WTC11 (cell line): ENCODE results near the gene COL20A1. TPM values are rescaled to one million over a fixed set of nuclear protein-coding genes. Genes with fewer than 3 reads are reported as not detected.

ENCODE experiments used
- ATAC-seq: fragments of 200-7000 bp; cut with Tn5 transposase; 2 replicates; pipeline ENCODE4 v1.10.0; 2021; ENCODE audit warnings: mild to moderate bottlenecking, moderate library complexity
- CTCF ChIA-PET: fragments of 300-600 bp; sonication (Branson Sonifier 250); formaldehyde crosslinking; loops from one replicate; lab custom pipeline; 2021; ENCODE audit warnings: antibody characterized with exemption; lab: Charles Lee
- POLR2A ChIA-PET: fragments of 350-600 bp; sonication (Branson Sonifier 250); formaldehyde crosslinking; loops from one replicate; lab custom pipeline; 2021; ENCODE audit warnings: antibody characterized with exemption; lab: Charles Lee
- DNase-seq: peaks from one replicate; pipeline ENCODE4 v3.0.0; 2021; ENCODE audit warnings: low spot score
- H3K27ac Mint-ChIP-seq: 2 replicates; pipeline ENCODE4 v1.8.0; 2021; ENCODE audit warnings: mixed read lengths
- H3K27me3 Mint-ChIP-seq: 2 replicates; pipeline ENCODE4 v1.8.0; 2021; ENCODE audit warnings: low read depth, mild to moderate bottlenecking, moderate library complexity, mixed read lengths
- H3K36me3 Mint-ChIP-seq: 2 replicates; pipeline ENCODE4 v1.8.0; 2021; ENCODE audit warnings: mixed read lengths
- H3K4me1 Mint-ChIP-seq: 2 replicates; pipeline ENCODE4 v1.8.0; 2022; ENCODE audit warnings: mixed read lengths
- H3K4me3 Mint-ChIP-seq: 2 replicates; pipeline ENCODE4 v1.8.0; 2021; ENCODE audit warnings: mild to moderate bottlenecking, moderate library complexity, mixed read lengths
- H3K9me3 Mint-ChIP-seq: 2 replicates; pipeline ENCODE4 v1.8.0; 2021; ENCODE audit warnings: mixed read lengths
- CBFB ChIP-seq: sonication (generic); formaldehyde crosslinking; IDR thresholded peaks from 2 replicates; pipeline ENCODE4 v1.8.1; 2022; ENCODE audit warnings: mild to moderate bottlenecking, low read depth, missing genetic modification reagents
- CREB1 ChIP-seq: sonication (generic); formaldehyde crosslinking; IDR thresholded peaks from 2 replicates; pipeline ENCODE4 v1.8.0; 2023; ENCODE audit warnings: mild to moderate bottlenecking, missing genetic modification reagents
- ESRRA ChIP-seq: sonication (generic); formaldehyde crosslinking; IDR thresholded peaks from 2 replicates; pipeline ENCODE4 v1.8.1; 2022; ENCODE audit warnings: mild to moderate bottlenecking, missing genetic modification reagents, borderline replicate concordance
- JAZF1 ChIP-seq: fragments of 250-450 bp; sonication (Bioruptor Pico); IDR thresholded peaks from 2 replicates; pipeline ENCODE4 v1.9.0; 2021; ENCODE audit warnings: moderate library complexity, mild to moderate bottlenecking, inconsistent platforms
- NR2C2 ChIP-seq: sonication (generic); formaldehyde crosslinking; IDR thresholded peaks from 2 replicates; pipeline ENCODE4 v1.8.0; 2022; ENCODE audit warnings: mild to moderate bottlenecking, missing genetic modification reagents
- NR3C1 ChIP-seq: sonication (generic); formaldehyde crosslinking; conservative IDR thresholded peaks from 2 replicates; pipeline ENCODE4 v1.8.1; 2023; ENCODE audit warnings: low read depth, mild to moderate bottlenecking, missing genetic modification reagents
- RELA ChIP-seq: sonication (generic); formaldehyde crosslinking; IDR thresholded peaks from 2 replicates; pipeline ENCODE4 v1.8.1; 2022; ENCODE audit warnings: missing genetic modification reagents, mild to moderate bottlenecking, borderline replicate concordance
- SOX15 ChIP-seq: fragments of 250-450 bp; sonication (Bioruptor Pico); IDR thresholded peaks from 2 replicates; pipeline ENCODE4 v1.9.0; 2021; ENCODE audit warnings: mild to moderate bottlenecking
- SP1 ChIP-seq: sonication (generic); formaldehyde crosslinking; conservative IDR thresholded peaks from 2 replicates; pipeline ENCODE4 v1.8.1; 2022; ENCODE audit warnings: missing genetic modification reagents
- ZNF219 ChIP-seq: sonication (generic); formaldehyde crosslinking; IDR thresholded peaks from 2 replicates; pipeline ENCODE4 v1.8.0; 2023; ENCODE audit warnings: missing genetic modification reagents, mild to moderate bottlenecking, borderline replicate concordance
- ZNF317 ChIP-seq: sonication (generic); formaldehyde crosslinking; IDR thresholded peaks from 2 replicates; pipeline ENCODE4 v1.8.1; 2023; ENCODE audit warnings: low read depth, mild to moderate bottlenecking, moderate library complexity, missing genetic modification reagents, borderline replicate concordance
- total RNA-seq: library from RNA; stranded (reverse); gene quantifications from 3 replicates; pipeline ENCODE4 v1.2.3, GENCODE V29; 2021
- TF ChIP-seq, protein P1 (sequence below): sonication (generic); formaldehyde crosslinking; IDR thresholded peaks from 2 replicates; pipeline ENCODE4 v1.8.1; 2023; ENCODE audit warnings: mild to moderate bottlenecking, missing genetic modification reagents
- TF ChIP-seq, protein P2 (sequence below): fragments of 250-450 bp; sonication (Bioruptor Pico); conservative IDR thresholded peaks from 2 replicates; pipeline ENCODE4 v1.9.0; 2021; ENCODE audit warnings: mild to moderate bottlenecking
- TF ChIP-seq, protein P3 (sequence below): sonication (generic); formaldehyde crosslinking; IDR thresholded peaks from 2 replicates; pipeline ENCODE4 v1.8.0; 2022; ENCODE audit warnings: mild to moderate bottlenecking, missing genetic modification reagents

Gene COL20A1
- total RNA-seq, 1 experiment from 2014 or later: 1.3 TPM

DNA sequence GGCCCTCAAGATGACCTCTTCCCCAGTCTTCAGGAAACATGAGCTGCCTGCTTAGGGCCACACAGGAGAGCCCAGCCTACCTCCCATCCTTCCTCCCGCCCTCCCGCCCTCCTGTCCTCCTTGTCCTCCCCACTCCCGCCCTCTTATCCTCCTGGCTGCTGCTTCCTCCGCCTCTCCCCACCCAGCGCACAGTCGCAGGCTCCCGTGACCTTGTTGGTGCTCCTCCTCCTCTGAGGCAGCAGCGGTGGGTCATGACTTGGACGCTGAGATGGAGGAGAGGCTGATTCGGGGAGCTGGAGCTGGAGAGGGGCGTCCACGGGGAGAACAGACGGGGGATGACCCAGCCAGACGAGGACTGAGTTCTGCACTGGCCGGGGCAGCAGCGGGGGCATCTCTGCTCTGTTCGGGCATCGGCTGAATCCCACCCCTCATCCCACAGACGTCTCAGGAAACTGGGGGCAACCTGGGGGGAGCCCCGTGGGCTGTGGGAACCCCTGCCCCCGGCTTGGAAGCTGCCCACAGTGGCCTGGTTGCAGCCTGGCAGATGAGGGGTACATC is 35.8 kb downstream of the COL20A1 start:
- CTCF ChIA-PET: interaction anchor here (1.2 to 2.0 kb wide), 3 partner anchors 49 to 106 kb away, joined by 4 to 8 read pairs (median 6); no protein-coding TSS in a partner anchor
- H3K27ac Mint-ChIP-seq: no peak overlapping the region
- no peaks in the 10 kb centered on the region for H3K4me1 Mint-ChIP-seq
- peaks cover 9% of the 10 kb centered on the region for H3K9me3 Mint-ChIP-seq
- POLR2A ChIA-PET: no interaction called here
- H3K4me3 Mint-ChIP-seq: no peak overlapping the region
- TF ChIP-seq CBFB (CRISPR knock-in tag) (no peak), ZNF317 (CRISPR knock-in tag) (no peak), ZNF219 (CRISPR knock-in tag) (no peak), NR3C1 (CRISPR knock-in tag) (no peak), ESRRA (CRISPR knock-in tag) (no peak)
- H3K36me3 Mint-ChIP-seq: peaks cover 6% of the 10 kb centered on the region
- ATAC-seq: no peak
- H3K27me3 Mint-ChIP-seq: peaks cover 2% of the 10 kb centered on the region
- DNase-seq: no peak

DNA sequence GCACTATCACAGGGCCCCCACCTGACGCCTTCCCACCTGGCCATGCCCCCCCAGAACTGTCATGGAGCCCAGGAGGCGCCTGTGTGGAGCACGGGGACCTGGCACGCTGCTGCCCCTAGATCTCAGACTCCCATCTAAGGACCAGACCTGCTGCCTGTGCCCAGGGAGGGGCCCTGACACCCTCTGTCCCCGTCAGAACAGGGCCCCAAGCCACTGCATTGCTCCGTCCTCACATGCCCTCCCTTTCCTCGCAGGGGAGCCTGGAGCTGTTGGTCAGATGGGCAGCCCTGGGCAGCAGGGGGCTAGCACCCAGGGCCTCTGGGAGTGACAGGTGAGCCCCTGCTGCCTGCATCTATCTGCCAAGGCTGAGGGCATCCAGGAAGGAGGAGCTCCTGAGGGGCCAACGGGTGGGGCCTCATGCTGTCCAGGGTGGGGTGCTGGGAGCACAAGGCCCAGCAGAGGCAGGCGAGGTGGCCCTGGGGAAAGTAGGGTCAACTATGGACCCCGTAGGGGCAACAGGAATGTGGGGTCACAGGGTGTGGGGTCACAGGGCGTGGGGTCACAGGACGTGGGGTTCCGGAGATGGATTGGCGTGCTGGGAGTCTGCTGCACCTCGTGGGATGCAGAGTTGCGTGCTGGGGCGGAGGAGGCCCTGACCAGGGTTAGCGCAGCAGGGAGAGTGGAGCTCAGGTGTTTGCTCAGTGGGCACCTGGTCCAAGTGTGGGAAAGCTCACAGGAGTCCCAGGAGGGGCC is 36.5 kb downstream of the COL20A1 start:
- Mint-ChIP-seq H3K27me3 (peaks cover 2% of the 10 kb centered on the region), H3K36me3 (peaks cover 6% of the 10 kb centered on the region), H3K9me3 (peaks cover 12% of the 10 kb centered on the region), H3K27ac (no peak overlapping the region), H3K4me1 (no peaks in the 10 kb centered on the region), H3K4me3 (no peak overlapping the region)
- TF ChIP-seq ZNF219 (CRISPR knock-in tag) (no peak), SP1 (CRISPR knock-in tag) (no peak), JAZF1 (CRISPR knock-in tag) (no peak), RELA (no peak), CREB1 (CRISPR knock-in tag) (no peak), NR3C1 (CRISPR knock-in tag) (no peak), NR2C2 (CRISPR knock-in tag) (no peak), SOX15 (CRISPR knock-in tag) (no peak)
- TF ChIP-seq, protein P1, sequence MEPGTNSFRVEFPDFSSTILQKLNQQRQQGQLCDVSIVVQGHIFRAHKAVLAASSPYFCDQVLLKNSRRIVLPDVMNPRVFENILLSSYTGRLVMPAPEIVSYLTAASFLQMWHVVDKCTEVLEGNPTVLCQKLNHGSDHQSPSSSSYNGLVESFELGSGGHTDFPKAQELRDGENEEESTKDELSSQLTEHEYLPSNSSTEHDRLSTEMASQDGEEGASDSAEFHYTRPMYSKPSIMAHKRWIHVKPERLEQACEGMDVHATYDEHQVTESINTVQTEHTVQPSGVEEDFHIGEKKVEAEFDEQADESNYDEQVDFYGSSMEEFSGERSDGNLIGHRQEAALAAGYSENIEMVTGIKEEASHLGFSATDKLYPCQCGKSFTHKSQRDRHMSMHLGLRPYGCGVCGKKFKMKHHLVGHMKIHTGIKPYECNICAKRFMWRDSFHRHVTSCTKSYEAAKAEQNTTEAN (CRISPR knock-in tag): no peak
- TF ChIP-seq, protein P2, sequence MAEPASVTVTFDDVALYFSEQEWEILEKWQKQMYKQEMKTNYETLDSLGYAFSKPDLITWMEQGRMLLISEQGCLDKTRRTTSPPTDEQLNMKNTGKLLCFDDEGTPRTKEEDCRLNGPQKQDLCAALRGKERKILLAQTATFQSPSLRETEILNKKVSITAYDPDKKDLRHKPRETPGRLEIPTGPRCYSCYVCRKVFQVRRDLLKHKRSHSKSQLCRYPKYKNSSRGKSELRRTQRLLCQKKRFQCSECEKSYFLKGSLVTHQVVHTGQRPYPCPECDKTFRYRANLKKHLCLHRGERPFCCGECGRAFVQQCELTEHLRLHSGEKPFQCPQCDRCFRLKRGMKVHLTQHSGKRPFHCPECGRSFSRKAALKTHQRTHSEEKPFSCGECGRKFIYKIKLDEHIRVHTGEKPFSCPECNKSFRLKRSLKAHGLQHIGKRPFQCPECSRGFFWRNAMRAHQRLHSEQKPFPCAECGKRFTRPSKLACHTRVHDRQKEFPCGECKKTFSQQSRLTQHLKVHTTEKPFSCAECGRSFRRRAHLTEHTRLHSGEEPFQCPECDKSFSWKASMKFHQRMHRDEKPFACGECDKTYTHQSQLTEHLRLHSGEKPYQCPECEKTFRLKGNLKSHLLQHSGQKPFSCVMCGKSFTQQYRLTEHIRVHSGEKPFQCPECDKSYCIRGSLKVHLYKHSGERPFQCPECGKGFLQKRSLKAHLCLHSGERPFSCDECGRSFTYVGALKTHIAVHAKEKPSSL (CRISPR knock-in tag): no peak
- TF ChIP-seq, protein P3, sequence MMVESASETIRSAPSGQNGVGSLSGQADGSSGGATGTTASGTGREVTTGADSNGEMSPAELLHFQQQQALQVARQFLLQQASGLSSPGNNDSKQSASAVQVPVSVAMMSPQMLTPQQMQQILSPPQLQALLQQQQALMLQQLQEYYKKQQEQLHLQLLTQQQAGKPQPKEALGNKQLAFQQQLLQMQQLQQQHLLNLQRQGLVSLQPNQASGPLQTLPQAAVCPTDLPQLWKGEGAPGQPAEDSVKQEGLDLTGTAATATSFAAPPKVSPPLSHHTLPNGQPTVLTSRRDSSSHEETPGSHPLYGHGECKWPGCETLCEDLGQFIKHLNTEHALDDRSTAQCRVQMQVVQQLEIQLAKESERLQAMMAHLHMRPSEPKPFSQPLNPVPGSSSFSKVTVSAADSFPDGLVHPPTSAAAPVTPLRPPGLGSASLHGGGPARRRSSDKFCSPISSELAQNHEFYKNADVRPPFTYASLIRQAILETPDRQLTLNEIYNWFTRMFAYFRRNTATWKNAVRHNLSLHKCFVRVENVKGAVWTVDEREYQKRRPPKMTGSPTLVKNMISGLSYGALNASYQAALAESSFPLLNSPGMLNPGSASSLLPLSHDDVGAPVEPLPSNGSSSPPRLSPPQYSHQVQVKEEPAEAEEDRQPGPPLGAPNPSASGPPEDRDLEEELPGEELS (CRISPR knock-in tag): no peak
- DNase-seq (no peak), ATAC-seq (no peak)
- ChIA-PET CTCF (interaction anchor here (1.9 to 2.0 kb wide), 2 partner anchors 49 to 52 kb away, joined by 6 to 8 read pairs; no protein-coding TSS in a partner anchor), POLR2A (interaction anchor here (1.1 kb wide), 1 partner anchor 20 kb away, joined by 4 read pairs; no protein-coding TSS in a partner anchor)
